Subcutaneous adipose tissue (tissue), 4 donors: ENCODE results near the gene PIK3CA. TPM values are rescaled to one million over a fixed set of nuclear protein-coding genes. Genes with fewer than 3 reads are reported as not detected.

Experiments
- total RNA-seq, 4 donors: library from RNA; depleted of rRNA; stranded (reverse); fragments of >200 nt; gene quantifications; one replicate each; pipeline ENCODE4 v1.1.0, GENCODE V29; 2016
- TF ChIP-seq, protein P1 (sequence below): fragments of 450-650 bp; IDR thresholded peaks from one replicate; pipeline ENCODE4 v1.5.1; 2016; ENCODE audit warnings: low read depth, mild to moderate bottlenecking, control low read depth, antibody characterized with exemption, moderate library complexity

The PIK3CA gene
- total RNA-seq, 4 donors from 2014 or later: 45.2 to 81.7 (median 61.3) TPM

DNA sequence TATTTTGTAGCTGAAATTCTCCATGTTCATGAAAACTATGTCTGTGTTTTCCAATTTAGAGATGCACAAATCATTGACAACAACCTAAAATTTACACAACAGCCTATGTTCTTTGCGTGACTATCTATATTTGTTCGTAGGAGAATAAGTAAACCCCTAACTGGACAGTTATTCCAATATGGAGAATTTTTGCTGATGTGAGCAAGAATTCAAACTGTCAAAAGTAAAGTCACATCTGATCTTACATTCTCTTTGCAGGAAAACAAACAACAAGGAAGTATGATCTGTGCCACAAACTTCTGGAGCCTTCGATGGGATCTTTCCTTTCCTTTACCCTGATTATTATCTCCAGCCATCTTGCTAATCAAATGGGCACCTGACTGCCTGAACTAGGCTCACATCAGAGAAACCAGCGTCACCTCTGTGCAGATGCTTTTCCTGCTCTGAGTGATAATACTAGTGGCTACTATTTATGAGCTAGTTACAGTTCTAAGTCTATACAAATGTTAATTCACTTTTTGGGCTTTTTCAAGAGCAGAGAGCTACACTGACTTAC, 121.1 kb downstream of the PIK3CA start:
- TF ChIP-seq, protein P1, sequence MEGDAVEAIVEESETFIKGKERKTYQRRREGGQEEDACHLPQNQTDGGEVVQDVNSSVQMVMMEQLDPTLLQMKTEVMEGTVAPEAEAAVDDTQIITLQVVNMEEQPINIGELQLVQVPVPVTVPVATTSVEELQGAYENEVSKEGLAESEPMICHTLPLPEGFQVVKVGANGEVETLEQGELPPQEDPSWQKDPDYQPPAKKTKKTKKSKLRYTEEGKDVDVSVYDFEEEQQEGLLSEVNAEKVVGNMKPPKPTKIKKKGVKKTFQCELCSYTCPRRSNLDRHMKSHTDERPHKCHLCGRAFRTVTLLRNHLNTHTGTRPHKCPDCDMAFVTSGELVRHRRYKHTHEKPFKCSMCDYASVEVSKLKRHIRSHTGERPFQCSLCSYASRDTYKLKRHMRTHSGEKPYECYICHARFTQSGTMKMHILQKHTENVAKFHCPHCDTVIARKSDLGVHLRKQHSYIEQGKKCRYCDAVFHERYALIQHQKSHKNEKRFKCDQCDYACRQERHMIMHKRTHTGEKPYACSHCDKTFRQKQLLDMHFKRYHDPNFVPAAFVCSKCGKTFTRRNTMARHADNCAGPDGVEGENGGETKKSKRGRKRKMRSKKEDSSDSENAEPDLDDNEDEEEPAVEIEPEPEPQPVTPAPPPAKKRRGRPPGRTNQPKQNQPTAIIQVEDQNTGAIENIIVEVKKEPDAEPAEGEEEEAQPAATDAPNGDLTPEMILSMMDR: no peak

DNA sequence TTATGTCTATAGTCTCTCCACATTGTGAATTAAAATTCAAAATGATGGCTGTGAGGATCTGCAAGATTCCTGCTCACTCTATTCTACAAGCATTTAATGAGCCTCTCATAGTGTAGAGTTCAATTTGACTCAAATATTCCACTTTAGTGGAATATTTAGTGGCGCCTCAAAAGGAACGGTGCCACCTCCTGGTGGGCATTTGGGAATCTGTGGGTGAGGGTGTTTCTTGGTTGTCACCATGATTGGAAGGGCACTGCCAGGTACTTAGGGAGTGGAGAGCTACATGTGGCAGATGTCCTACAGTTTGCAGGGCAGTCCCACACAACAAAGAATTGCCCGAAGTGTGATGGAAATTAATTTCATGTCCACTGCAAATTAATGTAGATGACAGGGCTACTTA, 124.2 kb downstream of the PIK3CA start:
- TF ChIP-seq, protein P1: no peak

DNA sequence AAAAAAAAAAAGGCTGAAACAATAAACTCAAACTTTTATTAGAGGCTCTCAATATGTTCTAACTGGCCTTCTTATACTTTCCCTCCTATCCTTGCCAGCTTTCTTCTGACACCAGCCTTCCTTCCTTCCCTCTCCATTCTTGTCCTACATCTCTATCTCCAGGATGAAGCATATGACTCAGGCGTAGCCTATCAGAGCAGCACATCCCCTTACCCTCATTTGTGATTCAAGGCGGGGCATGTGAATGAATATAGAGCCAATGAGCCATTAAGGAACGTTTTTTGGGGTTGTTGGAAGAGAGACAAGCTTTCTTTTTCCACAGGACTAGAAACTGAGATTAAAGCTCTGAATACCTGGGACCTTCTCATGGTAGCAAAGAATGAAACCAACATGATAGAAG, 127.8 kb downstream of the PIK3CA start:
- TF ChIP-seq, protein P1: no peak

DNA sequence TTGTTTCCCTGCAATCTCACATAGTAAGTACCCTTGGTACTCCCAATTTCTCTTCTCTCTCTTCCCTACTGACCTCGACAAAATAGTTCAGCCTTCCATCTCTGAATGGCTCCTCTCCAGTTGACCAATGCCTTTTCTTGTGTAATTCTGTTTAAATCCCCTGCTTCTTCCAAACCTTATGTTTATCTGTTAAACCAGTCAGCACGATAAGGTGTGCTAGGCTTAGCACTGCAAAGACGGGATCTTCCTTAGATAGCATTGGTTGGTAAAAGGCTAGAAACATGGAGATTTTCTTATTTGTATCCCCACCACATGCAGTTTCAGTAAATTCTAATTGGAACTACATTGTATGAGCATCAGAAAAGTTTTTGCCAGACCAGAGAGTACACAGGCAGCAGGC, 128.6 kb downstream of the PIK3CA start:
- TF ChIP-seq, protein P1: no peak

DNA sequence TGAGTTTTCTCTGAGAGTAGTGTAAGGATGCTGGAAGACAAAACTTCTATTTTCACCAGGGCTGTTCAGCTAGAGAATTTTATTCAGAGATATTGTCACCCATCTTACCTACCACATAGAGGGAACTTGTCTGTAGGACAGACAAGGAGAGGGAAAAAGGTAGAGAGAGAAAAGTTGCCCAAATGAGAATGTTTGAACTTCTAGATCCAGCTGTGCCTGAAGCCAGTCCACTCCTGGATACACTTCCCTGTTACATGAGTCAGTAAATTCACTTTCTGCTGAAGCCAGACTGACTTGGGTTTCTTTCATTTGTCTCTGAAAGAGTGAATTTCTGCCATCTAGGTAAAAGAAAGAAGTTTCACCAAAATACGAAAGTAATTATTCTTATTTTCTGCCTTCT, 130.0 kb downstream of the PIK3CA start:
- TF ChIP-seq, protein P1: no peak

- TF ChIP-seq, protein P1: no peak
These were observed 131.0 kb downstream of the PIK3CA start for GRCh38 chr3:179278932-179279693.

GRCh38 chr3:179279837-179280236, 131.7 kb downstream of the PIK3CA start:
- TF ChIP-seq, protein P1: no peak
